Measurements from ENCODE around the gene SLC25A26.

SLC25A26 gene

DNA sequence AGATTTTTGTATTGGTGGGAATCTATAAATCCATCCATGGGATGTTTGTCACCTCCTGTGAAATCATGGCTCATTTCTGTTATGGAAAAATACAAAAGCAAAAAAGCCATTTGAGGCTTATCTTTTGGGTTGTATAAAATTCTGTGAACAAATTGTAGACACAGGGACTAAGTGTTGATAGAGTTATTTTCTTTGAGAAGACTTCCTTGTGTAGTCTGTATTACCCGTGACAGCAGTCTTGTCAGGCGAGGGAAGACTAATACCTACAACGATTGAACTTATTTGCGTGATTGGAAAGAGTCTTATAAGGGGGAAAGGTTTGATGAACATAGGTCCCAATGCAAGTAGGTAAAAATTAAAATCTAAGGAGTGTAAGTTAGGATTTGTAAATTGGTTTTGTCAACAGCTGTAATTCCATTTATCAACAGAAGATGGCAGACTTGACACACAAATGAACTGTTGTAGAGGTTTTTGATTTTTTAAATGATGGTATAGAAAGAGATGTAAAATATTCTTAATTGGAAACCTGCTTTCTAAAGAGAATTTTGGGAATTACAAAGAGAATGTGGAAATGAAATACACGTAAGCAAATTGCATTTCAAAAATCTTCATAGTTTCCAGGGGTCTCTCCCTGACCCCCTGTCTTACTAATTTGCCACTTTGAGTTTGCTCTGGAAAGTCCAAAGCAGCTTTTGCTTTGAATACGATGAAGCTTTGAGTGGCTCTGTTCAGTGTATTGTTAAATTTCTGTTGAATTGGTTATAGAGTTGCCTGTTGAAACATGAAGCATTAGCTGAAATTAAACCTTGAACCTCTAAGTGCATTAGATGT, 33.2 kb downstream of the SLC25A26 start:
- Histone ChIP-seq H3K27ac (ENCODE audit: low read depth, low read length) (no peak overlapping the region), H3K9me3 (ENCODE audit: control insufficient read depth, insufficient read depth, low read length) (no peaks in the 10 kb centered on the region), H4K20me1 (ENCODE audit: control insufficient read depth, insufficient read depth, low read depth, low read length) (no peaks in the 10 kb centered on the region), H3K79me2 (ENCODE audit: control insufficient read depth, low read length) (0 out of 2 replicates have a peak, but pooled peaks cover 2% of the 10 kb centered on the region), H3K4me1 (ENCODE audit: control insufficient read depth, low read length) (peaks cover 33% of the 10 kb centered on the region), H3K27me3 (ENCODE audit: control insufficient read depth, low read length) (no peaks in the 10 kb centered on the region), H3K9me2 (replicated peaks; ENCODE audit: control insufficient read depth, low read length) (no peaks in the 10 kb centered on the region), H3K36me3 (ENCODE audit: control insufficient read depth, low read length) (peaks cover 3% of the 10 kb centered on the region; the same call in 1 of the 2 replicates), H3K4me3 (ENCODE audit: low read length) (no peak overlapping the region), H3F3A (ENCODE audit: control insufficient read depth, insufficient read depth) (no peaks in the 10 kb centered on the region; the same call in 1 of the 2 replicates), H3K4me2 (ENCODE audit: low read length) (0 out of 2 replicates have a peak overlapping the region, but pooled peaks have one; percentile 12)
- TF ChIP-seq, protein P1, sequence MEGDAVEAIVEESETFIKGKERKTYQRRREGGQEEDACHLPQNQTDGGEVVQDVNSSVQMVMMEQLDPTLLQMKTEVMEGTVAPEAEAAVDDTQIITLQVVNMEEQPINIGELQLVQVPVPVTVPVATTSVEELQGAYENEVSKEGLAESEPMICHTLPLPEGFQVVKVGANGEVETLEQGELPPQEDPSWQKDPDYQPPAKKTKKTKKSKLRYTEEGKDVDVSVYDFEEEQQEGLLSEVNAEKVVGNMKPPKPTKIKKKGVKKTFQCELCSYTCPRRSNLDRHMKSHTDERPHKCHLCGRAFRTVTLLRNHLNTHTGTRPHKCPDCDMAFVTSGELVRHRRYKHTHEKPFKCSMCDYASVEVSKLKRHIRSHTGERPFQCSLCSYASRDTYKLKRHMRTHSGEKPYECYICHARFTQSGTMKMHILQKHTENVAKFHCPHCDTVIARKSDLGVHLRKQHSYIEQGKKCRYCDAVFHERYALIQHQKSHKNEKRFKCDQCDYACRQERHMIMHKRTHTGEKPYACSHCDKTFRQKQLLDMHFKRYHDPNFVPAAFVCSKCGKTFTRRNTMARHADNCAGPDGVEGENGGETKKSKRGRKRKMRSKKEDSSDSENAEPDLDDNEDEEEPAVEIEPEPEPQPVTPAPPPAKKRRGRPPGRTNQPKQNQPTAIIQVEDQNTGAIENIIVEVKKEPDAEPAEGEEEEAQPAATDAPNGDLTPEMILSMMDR (IDR thresholded peaks at IDR 0.05; ENCODE audit: low read depth, low read length, poor library complexity, severe bottlenecking): peak; percentile 78
- TF ChIP-seq EZH2phosphoT487 (IDR thresholded peaks at IDR 0.05; ENCODE audit: borderline replicate concordance, low read length): no peak

DNA sequence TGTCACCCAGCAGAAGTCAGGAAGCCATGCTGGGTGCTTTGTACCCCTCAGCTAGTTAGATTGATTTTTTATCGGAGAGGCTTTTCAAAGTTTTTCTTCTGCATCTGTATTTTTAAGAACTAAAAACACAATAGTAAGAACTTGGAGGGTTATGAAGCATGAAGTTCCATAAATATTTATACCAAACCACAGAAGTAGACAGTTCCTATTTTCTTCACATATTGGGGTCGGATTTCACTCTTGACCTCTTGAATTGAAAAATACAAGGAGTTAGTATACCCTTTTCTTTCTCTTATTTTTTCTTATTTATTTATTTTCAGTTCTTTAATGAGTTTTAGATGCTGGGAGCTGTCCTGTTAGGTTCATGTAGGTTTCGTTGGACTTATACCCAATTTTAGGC, 35.1 kb downstream of the SLC25A26 start:
- H3K4me2 ChIP-seq (ENCODE audit: low read length): peak overlapping the region; percentile 61
- 0 out of 2 replicates have a peak, but pooled peaks cover 2% of the 10 kb centered on the region for H3K79me2 ChIP-seq (ENCODE audit: control insufficient read depth, low read length)
- no peaks in the 10 kb centered on the region; the same call in 1 of the 2 replicates for H3F3A ChIP-seq (ENCODE audit: control insufficient read depth, insufficient read depth)
- H4K20me1 ChIP-seq (ENCODE audit: control insufficient read depth, insufficient read depth, low read depth, low read length): no peaks in the 10 kb centered on the region
- no peaks in the 10 kb centered on the region for H3K27me3 ChIP-seq (ENCODE audit: control insufficient read depth, low read length)
- no peaks in the 10 kb centered on the region for H3K9me2 ChIP-seq (replicated peaks; ENCODE audit: control insufficient read depth, low read length)
- H3K4me1 ChIP-seq (ENCODE audit: control insufficient read depth, low read length): peaks cover 33% of the 10 kb centered on the region
- peak overlapping the region; percentile 29 for H3K4me3 ChIP-seq (ENCODE audit: low read length)
- TF ChIP-seq EZH2phosphoT487 (IDR thresholded peaks at IDR 0.05; ENCODE audit: borderline replicate concordance, low read length): no peak
- TF ChIP-seq, protein P1 (IDR thresholded peaks at IDR 0.05; ENCODE audit: low read depth, low read length, poor library complexity, severe bottlenecking): no peak
- no peaks in the 10 kb centered on the region for H3K9me3 ChIP-seq (ENCODE audit: control insufficient read depth, insufficient read depth, low read length)
- H3K27ac ChIP-seq (ENCODE audit: low read depth, low read length): peak overlapping the region; percentile 31
- peaks cover 3% of the 10 kb centered on the region; the same call in 1 of the 2 replicates for H3K36me3 ChIP-seq (ENCODE audit: control insufficient read depth, low read length)

DNA sequence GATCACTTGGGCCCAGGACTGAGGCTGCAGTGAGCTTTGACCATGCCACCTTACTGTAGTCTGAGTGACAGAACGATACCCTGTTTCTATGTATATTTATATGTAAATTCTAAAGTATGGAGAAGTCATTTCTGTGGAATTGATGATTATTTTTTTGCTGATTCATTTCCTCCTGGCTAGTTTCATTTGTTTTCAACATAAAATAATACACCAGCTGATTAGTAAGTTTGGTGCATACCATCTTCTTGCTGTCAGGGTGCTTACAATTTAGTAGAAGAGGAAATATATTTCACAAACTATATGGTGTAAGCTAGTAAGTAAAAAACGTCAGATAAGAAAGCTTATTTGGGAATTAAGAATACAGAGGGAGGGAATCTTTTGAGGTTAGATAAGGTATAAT, 36.0 kb downstream of the SLC25A26 start:
- H3K36me3 ChIP-seq (ENCODE audit: control insufficient read depth, low read length): peaks cover 3% of the 10 kb centered on the region; the same call in 1 of the 2 replicates
- H3K27me3 ChIP-seq (ENCODE audit: control insufficient read depth, low read length): no peaks in the 10 kb centered on the region
- no peaks in the 10 kb centered on the region; the same call in 1 of the 2 replicates for H3F3A ChIP-seq (ENCODE audit: control insufficient read depth, insufficient read depth)
- H3K79me2 ChIP-seq (ENCODE audit: control insufficient read depth, low read length): 0 out of 2 replicates have a peak, but pooled peaks cover 2% of the 10 kb centered on the region
- TF ChIP-seq, protein P1 (IDR thresholded peaks at IDR 0.05; ENCODE audit: low read depth, low read length, poor library complexity, severe bottlenecking): no peak
- no peaks in the 10 kb centered on the region for H3K9me2 ChIP-seq (replicated peaks; ENCODE audit: control insufficient read depth, low read length)
- no peaks in the 10 kb centered on the region for H4K20me1 ChIP-seq (ENCODE audit: control insufficient read depth, insufficient read depth, low read depth, low read length)
- H3K4me1 ChIP-seq (ENCODE audit: control insufficient read depth, low read length): peaks cover 33% of the 10 kb centered on the region
- H3K4me3 ChIP-seq (ENCODE audit: low read length): no peak overlapping the region
- H3K4me2 ChIP-seq (ENCODE audit: low read length): peak overlapping the region; percentile 61
- H3K27ac ChIP-seq (ENCODE audit: low read depth, low read length): no peak overlapping the region
- no peaks in the 10 kb centered on the region for H3K9me3 ChIP-seq (ENCODE audit: control insufficient read depth, insufficient read depth, low read length)
